Peyer's patch (tissue), 4 donors: ENCODE data around the gene ELL. TPM values are rescaled to one million over a fixed set of nuclear protein-coding genes. Genes with fewer than 3 reads are reported as not detected.
A peak's percentile ranks its signal among the peaks of the same experiment; 100 is the strongest.

Source experiments
- DNase-seq, 3 donors: peaks; one replicate each; pipeline ENCODE4 v3.0.0-alpha.2; 2017 to 2019
- H3K27ac ChIP-seq, 4 donors: fragments of 200-600 bp; sonication (generic); one replicate each; pipeline ENCODE4 v1.5.1; 2016 to 2019
- H3K27me3 ChIP-seq, 2 donors: fragments of 200-600 bp; sonication (generic); one replicate each; pipeline ENCODE4 v1.5.1; 2019
- H3K36me3 ChIP-seq, 3 donors: fragments of 200-600 bp; sonication (generic); one replicate each; pipeline ENCODE4 v1.5.1; 2016 to 2019
- H3K4me1 ChIP-seq, 4 donors: fragments of 200-600 bp; sonication (generic); one replicate each; pipeline ENCODE4 v1.5.1; 2016 to 2019
- H3K4me3 ChIP-seq, 4 donors: fragments of 200-600 bp; sonication (generic); 1 replicate in 3 of 4; 2 replicates in 1 of 4; pipeline ENCODE4 v1.5.1; 2016 to 2019; ENCODE audit warnings: mild to moderate bottlenecking in 1 of 4
- H3K9me3 ChIP-seq, 4 donors: fragments of 200-600 bp; sonication (generic); one replicate each; pipeline ENCODE4 v1.5.1; 2016 to 2019; ENCODE audit warnings: mild to moderate bottlenecking in 1 of 4
- POLR2A ChIP-seq, 2 donors: fragments of 450-650 bp; IDR thresholded peaks; one replicate each; pipeline ENCODE4 v1.5.1; 2017; ENCODE audit warnings: antibody characterized with exemption in 2 of 2, mild to moderate bottlenecking in 2 of 2, moderate library complexity in 2 of 2
- total RNA-seq, 4 donors: library from RNA; depleted of rRNA; stranded (reverse); fragments of >200 nt; gene quantifications; one replicate each; pipeline ENCODE4 v1.1.0, GENCODE V29; 2016
- TF ChIP-seq, protein P1 (sequence below), 6 experiments: fragments of 450-650 bp in 4 of 6; fragments of 200-600 bp in 2 of 6; sonication (generic) in 1 of 6; IDR thresholded peaks; one replicate each; pipeline ENCODE4 v1.5.1; 2017 to 2019; ENCODE audit warnings: antibody characterized with exemption in 6 of 6, mild to moderate bottlenecking in 3 of 6, moderate library complexity in 1 of 6

Gene ELL
- total RNA-seq, 4 donors from 2014 or later, result 18.9 to 49.5 (median 34.2) TPM

DNA sequence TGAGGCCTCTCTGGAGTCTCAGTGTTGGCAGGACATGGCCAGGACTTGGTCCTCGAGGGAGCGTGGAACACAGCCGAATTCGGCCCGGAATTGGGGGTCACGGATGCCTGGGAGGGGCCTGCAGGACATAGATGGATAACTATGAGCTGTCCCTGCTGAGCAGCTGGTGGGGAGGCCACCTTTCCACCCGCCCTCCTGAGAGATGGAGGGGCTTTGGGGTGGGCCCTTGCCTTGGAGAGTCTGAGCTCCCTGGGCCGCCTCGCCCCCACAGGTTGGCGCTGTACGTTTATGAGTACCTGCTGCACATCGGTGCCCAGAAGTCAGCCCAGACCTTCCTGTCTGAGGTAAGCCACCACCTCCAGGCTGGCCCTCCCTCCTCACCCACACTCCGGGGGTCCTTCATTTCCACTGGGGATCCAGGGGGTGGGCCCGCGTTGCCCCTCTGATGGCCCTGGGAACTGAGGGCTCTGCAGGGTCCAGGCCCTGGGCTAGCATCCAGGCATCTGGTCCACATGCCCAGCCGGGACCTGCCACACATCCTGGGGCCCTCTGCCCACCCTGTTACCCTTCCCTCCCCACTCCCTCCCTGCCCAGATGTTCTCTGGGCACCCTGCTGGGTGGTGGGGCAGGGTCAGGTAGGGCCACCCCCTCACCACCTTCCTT is 94.7 kb downstream of the ELL start:
- TF ChIP-seq, protein P1, sequence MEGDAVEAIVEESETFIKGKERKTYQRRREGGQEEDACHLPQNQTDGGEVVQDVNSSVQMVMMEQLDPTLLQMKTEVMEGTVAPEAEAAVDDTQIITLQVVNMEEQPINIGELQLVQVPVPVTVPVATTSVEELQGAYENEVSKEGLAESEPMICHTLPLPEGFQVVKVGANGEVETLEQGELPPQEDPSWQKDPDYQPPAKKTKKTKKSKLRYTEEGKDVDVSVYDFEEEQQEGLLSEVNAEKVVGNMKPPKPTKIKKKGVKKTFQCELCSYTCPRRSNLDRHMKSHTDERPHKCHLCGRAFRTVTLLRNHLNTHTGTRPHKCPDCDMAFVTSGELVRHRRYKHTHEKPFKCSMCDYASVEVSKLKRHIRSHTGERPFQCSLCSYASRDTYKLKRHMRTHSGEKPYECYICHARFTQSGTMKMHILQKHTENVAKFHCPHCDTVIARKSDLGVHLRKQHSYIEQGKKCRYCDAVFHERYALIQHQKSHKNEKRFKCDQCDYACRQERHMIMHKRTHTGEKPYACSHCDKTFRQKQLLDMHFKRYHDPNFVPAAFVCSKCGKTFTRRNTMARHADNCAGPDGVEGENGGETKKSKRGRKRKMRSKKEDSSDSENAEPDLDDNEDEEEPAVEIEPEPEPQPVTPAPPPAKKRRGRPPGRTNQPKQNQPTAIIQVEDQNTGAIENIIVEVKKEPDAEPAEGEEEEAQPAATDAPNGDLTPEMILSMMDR (IDR thresholded peaks at IDR 0.05), result no peak
- no peak for TF ChIP-seq POLR2A (IDR thresholded peaks at IDR 0.05)
- H3K36me3 ChIP-seq, result no peaks in the 10 kb centered on the region
- H3K4me1 ChIP-seq, result peaks cover 0 to 65% (median 33%) of the 10 kb centered on the region in 4 donors
- H3K4me3 ChIP-seq, result no peak overlapping the region
- H3K9me3 ChIP-seq, result no peaks in the 10 kb centered on the region
- no peak overlapping the region for H3K27ac ChIP-seq
- H3K27me3 ChIP-seq, result no peaks in the 10 kb centered on the region
- no peak for DNase-seq

DNA sequence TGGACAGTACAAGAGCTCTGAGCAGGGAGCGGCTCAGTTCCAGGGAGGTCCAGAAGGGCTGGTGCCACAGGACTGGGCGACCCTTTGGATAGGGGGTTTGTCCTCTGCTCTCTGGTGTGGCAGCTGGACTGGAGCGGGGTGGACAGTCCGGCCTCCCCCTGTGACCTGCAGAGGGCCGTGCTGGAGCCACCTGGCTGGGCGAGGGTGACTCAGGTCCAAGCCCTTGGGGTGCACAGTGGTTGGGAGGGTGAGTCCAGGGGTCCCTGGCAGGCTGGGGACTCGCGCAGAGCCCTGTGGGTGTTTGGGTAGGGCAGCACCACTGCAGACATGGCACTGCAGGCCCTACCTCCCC is 95.5 kb downstream of the ELL start:
- no peak for DNase-seq
- H3K9me3 ChIP-seq, result no peaks in the 10 kb centered on the region
- H3K36me3 ChIP-seq, result no peaks in the 10 kb centered on the region
- peaks cover 0 to 73% (median 34%) of the 10 kb centered on the region in 4 donors for H3K4me1 ChIP-seq
- no peak overlapping the region for H3K4me3 ChIP-seq
- peak overlapping the region in 3 of 4 donors; percentile 42 to 59 (median 45) for H3K27ac ChIP-seq
- TF ChIP-seq, protein P1 (IDR thresholded peaks at IDR 0.05), result no peak
- TF ChIP-seq POLR2A (IDR thresholded peaks at IDR 0.05), result no peak
- H3K27me3 ChIP-seq, result no peaks in the 10 kb centered on the region

DNA sequence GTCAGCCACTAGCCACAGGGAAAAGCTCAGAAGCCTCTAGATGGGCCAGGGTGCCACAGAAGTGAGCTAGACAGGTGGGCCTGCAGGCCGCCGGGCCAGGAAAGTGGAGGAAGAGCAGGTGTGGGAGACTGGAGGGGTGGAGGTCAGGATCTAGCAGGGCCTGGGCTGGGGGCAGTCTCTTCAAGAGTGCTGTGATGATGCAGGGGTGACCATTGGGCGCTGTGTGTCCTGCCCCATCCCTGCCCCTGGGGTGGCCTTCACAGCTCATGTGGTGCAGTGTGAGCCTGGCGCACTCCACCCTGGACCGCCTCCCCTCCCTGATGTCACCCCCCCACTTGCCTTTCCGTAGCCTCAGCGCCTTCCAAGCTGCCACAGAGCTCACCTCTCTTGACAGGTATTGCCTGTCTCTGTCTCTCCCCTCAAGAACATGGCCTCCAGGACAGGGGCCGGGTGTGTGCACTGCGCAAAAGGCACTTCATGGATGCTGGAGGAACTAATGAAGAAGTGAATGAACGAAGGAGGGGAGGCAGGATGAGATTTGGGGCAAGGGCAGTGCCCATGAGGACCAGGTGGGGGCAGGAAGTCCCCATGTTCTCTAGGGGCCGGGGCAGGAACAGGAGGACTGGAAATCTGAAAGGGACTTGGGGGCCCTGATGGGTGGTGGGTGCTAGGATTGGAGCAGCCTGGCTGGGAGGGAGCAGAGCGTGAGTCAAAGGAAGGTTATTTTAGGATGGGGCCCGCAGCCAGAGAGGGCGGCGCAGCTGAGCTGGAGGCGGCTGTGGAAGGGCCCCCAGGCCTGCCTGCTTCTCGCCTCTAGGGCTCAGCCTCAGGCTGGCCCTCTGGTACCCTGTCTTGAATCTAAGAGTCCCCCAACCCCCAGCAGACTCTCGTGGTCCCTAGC is 96.1 kb downstream of the ELL start:
- no peak overlapping the region for H3K4me3 ChIP-seq
- H3K4me1 ChIP-seq, result peaks cover 0 to 79% (median 35%) of the 10 kb centered on the region in 4 donors
- no peaks in the 10 kb centered on the region for H3K36me3 ChIP-seq
- no peaks in the 10 kb centered on the region for H3K27me3 ChIP-seq
- no peaks in the 10 kb centered on the region for H3K9me3 ChIP-seq
- TF ChIP-seq, protein P1 (IDR thresholded peaks at IDR 0.05), result no peak
- TF ChIP-seq POLR2A (IDR thresholded peaks at IDR 0.05), result no peak
- H3K27ac ChIP-seq, result peak overlapping the region in 3 of 4 donors; percentile 42 to 59 (median 45)
- DNase-seq, result peak in 1 of 3 donors; percentile 59

DNA sequence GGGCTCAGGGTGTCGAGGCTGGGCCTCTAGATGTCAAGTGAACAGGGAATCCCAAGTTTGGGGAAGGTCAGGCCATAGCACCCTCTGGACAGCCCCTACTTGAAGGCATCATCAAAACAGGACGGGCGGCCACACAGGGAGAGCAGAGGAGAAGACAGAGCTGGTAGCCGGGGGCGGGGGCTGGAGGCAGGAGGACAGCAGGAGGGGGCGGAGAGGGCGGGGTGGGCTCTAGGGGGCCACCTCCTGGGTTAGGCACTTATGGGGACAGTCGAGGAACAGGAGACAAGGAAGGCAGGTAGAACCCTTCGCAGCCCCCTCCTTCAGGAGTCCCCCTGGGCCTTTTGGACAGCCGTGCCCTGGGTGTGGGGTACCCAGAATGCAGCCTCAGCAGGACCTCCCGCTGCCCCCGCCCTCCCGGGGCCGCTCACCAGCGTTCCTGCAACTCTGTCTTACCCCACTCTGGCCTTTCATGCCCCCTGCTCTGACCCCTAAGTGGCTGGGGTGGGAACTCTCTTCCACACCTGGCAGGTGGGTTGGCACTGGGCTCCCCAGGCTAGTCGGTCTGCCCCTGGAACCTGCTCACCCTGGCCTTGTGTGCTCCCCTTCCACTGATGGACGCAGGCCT is 96.9 kb downstream of the ELL start:
- Histone ChIP-seq H3K9me3 (no peaks in the 10 kb centered on the region), H3K4me3 (no peak overlapping the region), H3K27ac (peak overlapping the region in 2 of 4 donors; percentile 45 to 59), H3K4me1 (peaks cover 0 to 85% (median 33%) of the 10 kb centered on the region in 4 donors), H3K27me3 (no peaks in the 10 kb centered on the region), H3K36me3 (no peaks in the 10 kb centered on the region)
- DNase-seq, result no peak
- TF ChIP-seq, protein P1 (IDR thresholded peaks at IDR 0.05), result no peak

DNA sequence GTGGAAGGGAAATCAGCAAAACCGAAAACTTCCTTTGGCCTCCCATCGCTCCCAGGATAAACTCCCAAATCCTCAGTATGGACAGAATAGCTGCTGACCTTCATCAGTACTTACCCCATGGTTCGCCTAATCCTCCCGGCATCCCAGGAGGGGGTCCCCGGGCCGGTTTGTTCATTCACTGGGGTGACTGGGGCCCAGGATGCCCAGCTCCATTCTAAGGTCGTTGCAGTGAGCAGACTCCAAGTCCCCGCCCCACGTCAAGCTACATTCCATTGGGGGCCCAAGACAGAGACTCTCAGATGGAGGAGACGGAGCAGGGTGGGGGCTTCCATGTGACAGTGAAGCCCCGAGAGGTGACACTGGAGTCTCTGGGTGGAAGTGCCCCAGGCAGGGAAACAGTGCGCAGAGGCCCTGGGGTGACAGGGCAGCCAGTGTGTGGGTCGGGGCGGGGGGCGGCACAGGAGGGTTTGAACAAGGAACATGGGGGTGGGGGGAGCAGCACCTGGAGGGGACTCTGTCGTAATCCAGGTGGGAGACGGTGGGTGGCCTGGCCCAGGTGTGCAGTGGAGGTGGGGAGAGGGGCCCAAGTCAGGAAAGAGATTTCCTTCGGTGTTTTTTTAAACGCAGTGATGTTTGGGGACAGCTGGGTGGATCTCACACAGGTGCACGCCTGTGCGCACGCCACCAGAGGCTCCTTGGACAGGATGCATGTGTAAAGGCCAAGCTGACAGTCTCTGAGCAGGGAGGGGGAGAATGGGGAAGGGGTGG is 97.6 kb downstream of the ELL start:
- Histone ChIP-seq H3K27ac (peak overlapping the region in 2 of 4 donors; percentile 9 to 16), H3K27me3 (no peaks in the 10 kb centered on the region), H3K9me3 (no peaks in the 10 kb centered on the region), H3K36me3 (no peaks in the 10 kb centered on the region), H3K4me1 (peaks cover 0 to 78% (median 29%) of the 10 kb centered on the region in 4 donors), H3K4me3 (no peak overlapping the region)
- DNase-seq, result no peak
- TF ChIP-seq, protein P1 (IDR thresholded peaks at IDR 0.05), result no peak
- no peak for TF ChIP-seq POLR2A (IDR thresholded peaks at IDR 0.05)
